Stimulated activated CD8-positive, alpha-beta memory T cell treated with anti-CD3 and anti-CD28 coated beads, Interleukin-15, amount 100 ng/mL, for 48 hours (primary cell): ENCODE measurements around the gene RAB3C.

Experiments
- DNase-seq, 2 donors: peaks; one replicate each; pipeline ENCODE4 v3.0.0-alpha.2; 2020; ENCODE audit warnings: low read depth in 2 of 2

The RAB3C gene

DNA sequence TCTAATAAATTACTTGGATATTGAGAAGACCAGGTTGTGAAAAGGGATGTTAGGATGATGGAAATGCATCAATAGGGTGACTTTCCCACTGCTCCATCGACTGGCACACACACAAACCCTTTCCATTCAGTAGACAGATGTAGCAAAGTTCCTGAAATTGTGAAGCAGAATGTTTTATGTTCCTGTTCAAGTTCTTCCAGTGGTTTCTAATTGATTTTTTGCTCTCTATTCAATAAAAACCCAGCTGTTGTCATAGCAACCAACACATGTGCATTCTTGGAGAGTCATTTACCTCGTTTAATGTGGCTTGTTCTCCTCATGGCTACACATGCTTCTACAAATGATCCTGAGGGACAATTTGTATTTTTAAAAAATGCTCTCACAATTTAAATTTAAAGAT lies 244.6 kb downstream of the RAB3C start:
- no peak for DNase-seq

DNA sequence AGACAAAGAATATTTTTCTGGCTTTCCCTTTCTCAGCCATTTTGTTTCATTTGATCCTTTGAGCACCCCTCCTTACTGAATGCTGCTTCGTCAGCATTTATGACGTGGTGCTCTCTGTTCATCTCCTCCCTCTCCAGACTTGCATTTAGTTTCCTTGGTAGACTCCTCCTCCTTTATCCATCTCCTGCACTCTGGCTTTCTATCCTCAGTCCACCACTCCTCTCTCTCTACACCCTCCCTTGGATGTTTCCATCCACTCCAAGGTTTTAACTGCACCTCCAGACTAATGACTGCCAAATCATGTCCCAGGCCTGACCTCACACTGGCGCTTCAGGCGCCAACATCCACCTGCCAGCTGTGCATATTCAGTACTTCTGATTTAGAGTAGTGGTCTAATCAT lies 245.4 kb downstream of the RAB3C start:
- DNase-seq: no peak

DNA sequence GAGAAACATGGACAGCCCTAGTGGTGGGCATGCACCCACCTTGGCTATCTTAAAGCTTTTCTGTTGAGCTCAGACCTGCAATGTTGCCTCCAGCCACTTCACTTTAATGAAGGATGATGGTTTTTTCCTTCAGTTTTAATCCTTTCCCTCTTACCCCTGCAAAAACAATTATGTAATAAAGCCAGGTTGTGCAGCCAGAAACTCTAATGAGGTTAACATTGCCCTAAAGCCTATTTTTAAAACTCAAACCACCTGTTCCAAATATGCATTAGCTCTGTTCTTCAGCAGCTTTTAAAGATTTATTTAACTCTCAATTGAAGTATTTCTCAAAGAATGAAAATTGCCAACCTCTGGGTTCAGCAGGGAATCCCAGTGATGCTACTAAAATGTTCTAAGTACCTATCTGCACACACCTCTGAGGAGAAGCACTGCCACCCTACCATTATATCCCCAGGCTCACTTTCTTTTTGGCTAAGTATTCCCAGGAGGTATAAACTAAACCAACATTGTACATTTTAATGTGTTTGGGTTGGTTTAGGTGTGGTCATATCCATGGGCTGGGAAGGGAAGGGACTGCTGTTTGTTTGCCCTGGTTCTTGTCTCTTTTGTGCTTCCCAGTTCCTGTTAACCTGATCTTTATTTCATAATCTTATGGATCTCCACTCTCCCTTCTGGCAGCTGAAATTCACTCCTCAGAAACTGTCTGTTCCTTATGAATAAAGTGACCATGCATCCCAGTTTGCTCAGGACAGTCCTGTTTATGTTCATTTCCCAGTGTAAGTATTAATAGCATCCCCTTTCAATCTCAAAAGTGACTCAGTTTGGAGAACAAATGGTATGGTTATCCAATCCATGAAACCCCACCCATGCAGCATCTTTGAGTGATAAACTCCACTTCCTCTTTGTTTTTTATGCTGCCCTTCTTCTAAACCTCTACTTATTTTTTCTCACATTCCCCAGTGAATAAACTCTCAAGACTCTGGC lies 251.7 kb downstream of the RAB3C start:
- DNase-seq: no peak

DNA sequence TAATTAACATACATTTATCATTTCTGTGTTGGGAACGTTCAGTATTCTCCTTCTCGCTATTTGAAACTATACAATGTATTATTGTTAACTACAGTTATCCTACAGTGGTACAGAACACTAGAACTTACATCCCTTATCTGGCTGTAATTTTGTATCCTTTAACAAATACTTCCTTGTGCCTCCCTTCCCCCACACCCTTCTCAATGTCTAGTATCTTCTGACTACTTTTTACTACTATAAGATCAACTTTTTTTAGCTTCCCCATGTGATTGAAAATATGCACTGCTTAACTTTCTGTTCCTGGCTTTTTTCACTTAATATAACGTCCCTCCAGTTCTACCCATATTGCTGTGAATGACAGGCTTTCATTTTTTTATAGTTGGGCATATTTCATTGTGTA lies 253.5 kb downstream of the RAB3C start:
- DNase-seq: no peak

DNA sequence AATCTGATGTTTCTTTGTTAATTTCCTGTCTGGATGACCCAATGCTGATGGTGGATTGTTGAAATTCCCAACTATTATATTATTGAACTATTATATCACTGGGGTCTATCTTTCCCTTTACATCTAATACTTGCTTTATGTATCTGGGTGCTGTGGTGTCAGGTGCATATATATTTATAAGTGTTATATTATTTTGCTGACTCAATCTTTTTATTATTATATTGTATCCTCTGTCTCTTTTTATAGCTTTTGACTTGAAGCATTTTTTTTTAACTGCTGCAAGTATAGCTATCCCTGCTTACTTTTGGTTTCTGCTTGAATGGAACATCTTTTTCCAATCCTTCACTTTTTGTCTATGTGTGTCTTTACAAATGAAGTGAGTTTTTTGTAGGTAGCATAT lies 255.9 kb downstream of the RAB3C start:
- DNase-seq: no peak

DNA sequence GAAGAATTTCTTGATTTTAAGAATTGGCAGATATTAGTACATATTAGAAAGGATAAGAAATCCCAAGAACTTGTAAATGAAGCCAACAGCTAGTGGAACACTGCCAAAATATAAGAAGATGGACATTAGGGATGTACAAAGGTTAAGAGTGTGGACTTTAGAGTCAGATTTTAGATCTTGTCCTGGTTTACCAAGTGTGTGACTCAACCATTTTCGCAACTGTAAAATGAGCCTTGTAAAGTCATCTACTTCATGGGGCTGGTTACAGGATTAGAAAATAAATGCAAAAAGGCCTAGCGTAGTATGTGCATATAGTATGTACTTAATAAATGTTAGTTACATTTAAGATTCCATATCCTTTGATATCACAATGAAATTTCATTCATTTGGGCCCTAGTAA lies 260.0 kb downstream of the RAB3C start:
- no peak for DNase-seq

DNA sequence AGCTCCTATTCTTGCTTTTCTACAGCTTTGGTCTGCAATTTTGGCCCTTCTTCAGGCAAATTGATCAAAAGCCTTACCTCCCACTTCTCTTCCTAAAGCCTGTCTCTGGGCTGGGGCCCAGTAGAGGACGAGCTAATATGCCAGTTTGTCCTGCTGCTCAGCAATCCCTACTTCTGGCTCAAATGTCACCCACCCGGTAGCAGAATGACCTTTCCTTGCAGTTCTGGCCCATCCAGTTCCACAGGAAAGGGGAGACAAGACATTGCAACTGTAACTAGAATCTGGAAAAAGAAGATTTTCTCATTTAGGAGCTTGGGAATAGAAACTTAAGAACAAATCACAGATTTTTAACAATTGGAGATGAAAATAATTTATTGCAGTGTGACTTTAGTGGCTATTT lies 261.5 kb downstream of the RAB3C start:
- DNase-seq: no peak

DNA sequence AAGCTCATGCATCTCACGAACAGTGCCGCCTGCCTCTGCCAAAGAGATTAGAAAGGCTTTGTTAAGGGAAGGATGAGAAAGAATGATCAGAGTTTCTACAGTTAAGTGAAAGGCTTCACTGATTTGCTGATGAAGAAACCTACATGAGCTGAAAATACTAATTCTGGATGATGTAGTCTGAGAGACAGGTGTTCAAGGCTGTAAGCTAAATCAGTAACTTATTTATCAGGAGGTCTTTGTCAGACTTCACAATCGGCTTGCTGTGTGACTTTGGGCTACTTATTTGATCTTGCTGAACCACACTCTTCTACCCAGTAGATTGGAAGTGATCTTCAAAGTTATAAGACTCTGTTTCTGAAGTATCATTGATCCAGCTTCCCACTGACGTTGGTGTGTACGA lies 264.2 kb downstream of the RAB3C start:
- no peak for DNase-seq

DNA sequence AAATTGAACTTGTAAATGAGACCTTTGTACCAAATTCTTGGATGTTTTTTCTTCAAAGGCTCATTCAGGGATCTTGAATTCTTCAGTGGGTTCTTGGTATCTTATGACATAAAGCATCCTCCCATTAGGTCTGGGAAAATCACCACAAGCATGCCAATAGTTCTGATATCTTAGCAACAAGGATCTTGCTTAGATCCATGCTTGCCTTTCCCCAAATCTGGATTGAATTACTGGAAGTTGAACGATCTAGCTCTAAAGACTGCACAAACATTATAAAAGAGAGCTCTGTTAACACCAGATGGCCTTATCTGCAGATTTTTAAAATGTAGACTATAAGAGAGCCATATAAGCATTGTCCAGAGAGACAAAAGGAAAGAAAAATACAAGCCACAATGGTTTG lies 266.3 kb downstream of the RAB3C start:
- DNase-seq: no peak

DNA sequence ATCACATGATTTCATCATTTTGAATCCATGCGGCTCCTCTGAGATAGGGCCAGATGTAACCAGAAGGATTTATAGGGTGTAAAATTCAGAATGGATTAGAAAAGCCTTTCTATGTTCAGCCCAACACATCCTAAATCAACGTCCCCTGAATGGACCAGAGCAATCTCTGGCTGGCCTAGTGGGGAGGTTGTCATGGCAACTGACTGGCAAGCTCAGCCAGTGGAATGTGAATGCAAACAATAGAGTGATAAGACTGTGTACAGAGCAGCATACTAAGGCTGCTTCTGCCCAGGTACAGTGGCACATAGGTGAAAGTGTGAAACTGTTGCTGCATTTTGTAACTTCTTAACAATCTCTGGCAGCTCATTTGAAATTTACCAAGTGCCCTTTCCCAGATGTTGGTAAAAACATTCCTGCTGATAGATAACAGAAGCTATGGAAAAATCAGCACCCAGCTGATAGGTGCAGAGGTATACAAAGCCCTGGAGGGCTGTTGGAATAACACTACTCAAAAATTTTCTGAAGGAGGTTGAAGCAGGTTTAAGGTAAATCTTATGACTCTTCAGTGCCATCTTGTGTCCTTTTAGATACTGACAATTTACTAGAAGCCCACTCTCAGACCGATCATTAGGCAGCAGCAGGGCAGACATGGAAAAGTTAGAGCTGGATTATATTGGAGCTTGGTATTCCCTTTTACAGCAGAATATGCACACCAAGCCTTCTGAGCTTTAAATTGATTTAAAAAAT lies 267.2 kb downstream of the RAB3C start:
- DNase-seq: no peak

DNA sequence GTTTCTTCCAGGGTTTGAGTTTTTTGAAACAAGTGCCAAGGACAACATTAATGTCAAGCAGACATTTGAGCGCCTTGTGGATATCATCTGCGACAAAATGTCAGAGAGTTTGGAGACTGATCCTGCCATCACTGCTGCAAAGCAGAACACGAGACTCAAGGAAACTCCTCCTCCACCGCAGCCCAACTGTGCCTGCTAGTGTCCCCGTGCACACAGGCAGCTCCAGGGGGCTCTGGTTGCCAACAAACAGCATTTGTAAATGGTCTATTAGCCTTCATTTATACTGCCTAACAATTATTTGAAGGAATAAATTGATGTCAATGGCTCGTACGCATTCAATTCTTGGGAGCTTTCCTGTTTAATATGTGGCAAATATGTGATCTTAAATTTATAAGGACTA lies 268.3 kb downstream of the RAB3C start:
- DNase-seq: no peak

DNA sequence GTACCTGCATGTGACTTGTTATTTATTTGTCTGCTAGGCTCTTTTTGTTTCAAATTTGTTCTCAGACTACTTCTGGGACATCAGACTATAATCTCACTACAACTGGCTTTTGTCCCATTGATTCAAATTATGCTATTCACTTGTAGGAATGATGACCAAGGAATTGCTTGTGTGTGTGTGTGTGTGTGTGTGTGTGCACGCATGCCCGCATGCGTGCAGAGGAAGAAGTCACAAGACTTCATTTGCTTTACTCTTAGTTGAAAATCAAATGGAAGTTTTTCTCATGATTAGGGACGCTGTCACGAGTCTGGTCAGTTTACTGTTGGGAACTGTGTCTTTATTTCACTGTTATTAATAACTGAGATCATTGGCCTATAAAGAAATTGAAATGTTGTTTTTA lies 268.7 kb downstream of the RAB3C start:
- no peak for DNase-seq

DNA sequence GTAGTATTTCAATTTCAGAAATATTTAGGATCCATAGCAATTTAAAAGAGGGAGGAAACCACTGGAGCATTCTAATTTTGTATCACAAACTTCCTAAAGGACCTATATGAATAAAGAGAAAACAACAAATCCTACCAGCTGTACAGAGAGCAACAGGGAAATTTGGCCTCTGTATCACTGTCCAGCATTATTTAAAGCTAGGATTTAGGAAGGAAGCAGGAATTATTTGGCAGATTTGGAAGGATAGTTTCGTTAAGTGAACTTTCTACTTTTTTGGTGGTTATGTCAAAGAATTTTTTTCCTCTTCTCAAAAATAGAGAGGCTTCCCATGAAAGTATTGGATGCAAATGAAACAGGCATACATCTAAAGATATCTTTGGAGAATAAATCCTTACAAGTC lies 269.7 kb downstream of the RAB3C start:
- DNase-seq: no peak

DNA sequence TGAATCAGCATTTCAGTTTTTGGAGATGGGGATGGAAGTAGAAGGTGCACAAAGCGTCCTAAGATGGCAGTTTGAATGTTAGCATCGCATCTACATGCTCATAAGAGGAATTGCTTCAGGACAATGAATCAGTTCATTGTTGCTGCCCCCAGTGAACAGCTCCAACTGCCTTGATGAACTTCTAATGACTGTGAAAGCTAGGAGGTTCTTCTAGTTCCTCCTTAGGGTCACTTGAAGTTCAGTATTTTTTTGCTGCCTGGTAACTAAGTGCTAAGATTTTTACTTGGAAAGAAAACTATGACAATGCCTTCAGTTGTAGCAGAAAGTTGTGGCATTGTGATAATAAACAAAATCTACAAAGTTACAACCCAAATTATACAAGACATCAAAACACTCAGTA lies 271.6 kb downstream of the RAB3C start:
- no peak for DNase-seq

DNA sequence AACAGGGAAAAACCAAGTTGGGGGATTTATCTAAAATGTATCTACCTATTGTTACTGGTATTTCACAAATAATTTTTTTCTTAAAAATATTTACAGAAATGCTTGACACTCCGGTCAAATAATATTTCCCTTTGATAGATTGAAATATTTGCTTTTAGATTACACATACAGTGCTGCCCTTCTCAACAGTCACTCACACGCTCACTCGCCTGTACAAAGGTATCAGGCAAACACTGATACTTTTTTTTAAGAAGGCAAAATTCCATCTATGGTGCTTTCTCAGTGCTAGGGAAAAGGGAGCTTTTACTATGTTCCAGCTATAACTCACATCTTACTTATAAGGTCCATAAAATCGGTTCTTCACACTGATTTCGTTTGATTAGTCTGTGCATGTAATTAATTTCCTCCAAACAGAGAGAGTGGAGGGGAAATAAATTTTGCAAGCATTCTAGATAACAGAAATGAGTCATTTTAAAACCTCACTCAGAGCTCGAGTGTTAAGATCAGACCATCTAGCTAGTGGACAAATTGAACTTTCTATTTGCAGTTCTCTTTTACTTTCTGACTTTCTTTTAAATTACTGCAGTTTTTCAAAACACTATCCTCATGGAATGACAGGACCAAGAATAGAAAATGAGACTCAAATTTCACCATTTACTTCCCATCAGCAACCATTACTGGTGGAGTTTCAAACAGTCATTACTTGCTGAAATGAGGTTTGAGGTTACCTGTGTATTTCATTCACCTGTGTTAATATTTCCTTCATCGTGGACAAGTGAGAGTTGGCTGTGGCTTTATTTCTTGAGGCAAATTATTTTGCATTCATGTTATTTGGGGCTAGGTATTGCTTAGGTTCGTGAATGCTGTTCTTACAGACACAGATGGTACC lies 273.2 kb downstream of the RAB3C start:
- DNase-seq: no peak

DNA sequence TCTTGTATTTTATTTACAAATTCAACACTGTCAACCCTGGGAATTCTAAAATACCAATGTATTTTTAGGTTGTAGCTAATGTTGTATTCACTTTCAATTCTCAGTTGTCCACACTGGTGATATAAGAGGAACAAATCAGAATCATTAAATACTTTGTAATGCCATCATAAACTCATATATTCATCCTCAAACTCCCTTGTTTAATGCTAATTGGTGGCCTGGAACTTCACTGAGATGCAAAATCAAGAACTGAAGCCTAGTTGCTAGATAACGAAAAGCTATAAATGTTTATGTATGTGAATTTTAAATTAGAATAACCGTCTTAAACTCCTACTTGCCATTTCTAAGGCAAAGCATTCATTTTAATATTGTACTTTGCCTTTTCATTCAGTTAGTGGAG lies 274.7 kb downstream of the RAB3C start:
- DNase-seq: no peak

DNA sequence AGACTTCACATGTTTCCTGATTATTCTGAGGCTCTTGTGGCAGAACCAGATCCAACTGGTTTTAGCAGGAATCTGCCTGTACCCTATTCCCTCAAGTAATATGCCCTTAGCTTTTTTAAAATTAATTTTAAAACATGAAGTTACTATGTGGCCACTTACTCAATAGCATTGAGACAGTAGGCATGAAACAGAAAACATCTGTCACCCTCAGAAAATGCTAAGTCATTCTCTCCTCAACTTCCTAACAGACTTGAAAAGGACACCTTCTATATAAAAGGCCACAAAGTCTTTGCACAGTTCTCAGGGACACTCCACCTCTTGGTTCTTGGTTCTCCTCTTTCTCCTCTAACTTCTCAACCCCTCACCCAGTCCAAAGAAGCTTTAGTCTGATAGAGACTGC lies 277.8 kb downstream of the RAB3C start:
- no peak for DNase-seq

DNA sequence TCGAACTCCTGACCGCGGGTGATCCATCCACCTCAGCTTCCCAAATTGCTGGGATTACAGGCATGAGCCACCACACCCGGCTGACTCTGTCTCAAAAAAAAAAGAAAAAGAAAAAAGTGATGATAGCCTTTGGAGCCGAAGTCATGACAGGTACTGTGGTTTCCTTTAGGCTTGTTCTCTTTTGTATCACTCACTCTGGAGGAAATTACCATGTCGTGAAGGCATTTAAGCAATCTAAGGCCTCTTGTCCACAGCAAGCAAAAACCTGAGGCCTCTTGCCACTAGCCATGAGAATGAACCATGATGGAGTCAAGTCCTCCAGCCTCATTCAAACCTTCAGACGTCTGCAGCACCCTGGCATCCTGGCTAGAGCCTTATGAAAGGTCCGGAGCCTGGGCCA lies 286.1 kb downstream of the RAB3C start:
- DNase-seq: no peak

DNA sequence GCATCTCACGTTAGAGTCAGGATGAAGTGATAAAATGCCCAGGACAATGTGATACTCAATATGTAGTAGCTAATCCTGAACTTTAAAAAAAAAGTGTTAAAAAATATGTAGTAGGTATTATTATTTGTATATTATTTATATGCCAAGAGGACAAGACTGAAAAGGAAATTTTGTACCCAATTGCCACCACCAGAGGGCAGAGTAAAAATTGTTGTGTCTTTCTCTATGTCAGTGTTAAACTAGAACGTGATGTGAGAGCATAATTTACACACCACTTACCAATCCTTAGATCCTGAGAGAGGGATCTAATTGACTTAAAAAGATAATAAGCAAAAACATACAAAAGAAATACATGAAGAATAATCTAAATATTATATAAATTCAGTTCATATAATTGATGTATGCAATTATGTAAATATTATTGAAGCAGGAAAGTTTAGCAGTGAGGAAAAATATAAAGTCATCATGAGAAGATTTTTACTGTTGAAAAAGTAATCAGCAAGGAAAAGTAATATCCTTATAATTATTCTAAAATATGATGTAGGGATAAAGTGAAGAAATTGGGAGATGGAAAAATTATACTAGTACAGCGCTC lies 288.9 kb downstream of the RAB3C start:
- no peak for DNase-seq

DNA sequence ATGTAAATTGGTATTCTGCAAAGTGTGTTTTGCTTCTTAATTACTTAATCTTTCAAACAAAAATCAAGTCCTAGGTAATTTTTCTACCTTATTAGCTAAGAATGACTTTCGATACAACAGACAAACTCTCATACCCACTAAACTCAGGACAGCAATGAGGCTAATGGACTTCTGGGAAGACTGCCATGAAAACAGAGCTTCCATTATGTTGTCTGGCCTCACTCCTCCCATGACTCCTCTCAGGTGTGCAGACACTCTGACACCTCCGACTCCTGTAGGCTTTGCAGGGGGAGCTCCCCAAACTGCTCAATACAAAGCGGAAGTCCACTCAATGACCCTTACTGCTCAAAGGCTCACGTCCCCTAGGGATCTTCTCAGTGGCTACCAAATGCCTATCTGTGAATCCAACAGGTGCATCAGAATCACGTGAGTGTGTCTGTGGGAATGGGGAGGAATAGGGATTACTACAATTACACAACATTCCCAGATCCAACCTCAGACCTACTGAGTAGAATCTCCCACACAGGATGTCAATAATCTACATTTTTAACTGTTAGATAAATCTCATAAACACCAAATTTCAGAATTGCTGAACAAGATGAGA lies 289.9 kb downstream of the RAB3C start:
- DNase-seq: no peak

DNA sequence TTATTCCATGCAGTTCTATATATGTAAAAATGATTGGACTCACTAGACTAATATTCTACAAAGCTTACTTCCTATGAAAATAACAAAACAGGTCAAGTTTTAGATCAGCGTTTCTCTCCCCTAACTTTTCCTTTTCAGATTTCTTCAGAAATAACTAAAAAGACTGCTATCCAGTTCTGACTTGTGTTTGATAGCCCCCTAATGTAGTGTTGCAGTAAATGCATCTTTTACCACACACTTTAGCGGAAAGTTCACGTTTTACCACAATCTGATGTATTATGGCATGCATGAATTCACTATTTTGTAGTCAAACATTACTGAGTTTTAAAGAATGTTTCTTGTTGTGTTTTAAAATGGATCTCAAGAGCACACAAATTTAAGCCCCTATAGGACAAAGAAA lies 292.7 kb downstream of the RAB3C start:
- DNase-seq: no peak
